HG03571 (cell line): ENCODE results near the gene PEX1.
"Not testable (repeated sequence)": the region's sequence is repeated elsewhere in the genome, so short reads cannot be mapped to it uniquely, and the experiment has no call there.

Source experiments
- ATAC-seq: cut with Tn5 transposase; IDR thresholded peaks from one replicate; pipeline ENCODE4 v1.9.1; 2021; ENCODE audit not compliant: unreplicated experiment

Gene PEX1

DNA sequence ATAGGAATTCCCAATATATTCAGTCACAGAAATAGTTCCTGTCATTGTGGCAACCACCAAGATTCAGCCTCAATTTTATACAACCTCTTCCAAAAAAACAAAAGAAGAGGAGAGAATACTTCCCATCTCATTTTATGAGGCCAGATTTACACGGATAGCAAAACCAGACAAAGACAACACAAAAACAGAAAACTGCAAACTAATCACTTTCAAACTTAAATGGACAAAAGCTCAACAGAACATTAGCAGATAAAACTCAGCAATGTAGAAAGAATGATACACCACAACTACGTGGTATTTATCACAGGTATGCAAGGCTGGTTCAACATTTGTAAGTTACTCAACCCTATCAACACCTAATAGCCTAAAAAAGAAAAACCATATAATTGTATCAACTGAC is 22.0 kb downstream of the PEX1 start:
- ATAC-seq, result no peak

DNA sequence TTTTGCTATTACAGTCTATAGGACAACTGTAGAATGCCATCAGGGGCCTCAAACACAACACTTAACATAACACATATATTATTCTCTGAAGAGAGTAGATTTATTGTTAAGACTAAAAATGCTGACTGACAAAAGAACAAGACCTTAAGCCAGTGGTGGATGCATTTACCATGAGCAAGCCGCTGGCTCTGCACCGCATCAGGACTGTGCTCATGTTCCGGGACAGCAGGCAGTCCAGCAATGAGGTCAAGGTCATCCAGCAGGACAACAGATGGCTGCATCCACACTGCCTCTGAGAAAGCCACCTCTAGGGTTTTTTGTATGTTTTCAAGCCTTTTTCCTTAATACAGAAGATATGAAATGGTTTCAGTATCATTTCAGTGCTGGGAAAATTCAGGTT is 23.8 kb downstream of the PEX1 start:
- no peak for ATAC-seq

- ATAC-seq, result no peak
These were observed 24.6 kb downstream of the PEX1 start for GRCh38 chr7:92503767-92504166.

DNA sequence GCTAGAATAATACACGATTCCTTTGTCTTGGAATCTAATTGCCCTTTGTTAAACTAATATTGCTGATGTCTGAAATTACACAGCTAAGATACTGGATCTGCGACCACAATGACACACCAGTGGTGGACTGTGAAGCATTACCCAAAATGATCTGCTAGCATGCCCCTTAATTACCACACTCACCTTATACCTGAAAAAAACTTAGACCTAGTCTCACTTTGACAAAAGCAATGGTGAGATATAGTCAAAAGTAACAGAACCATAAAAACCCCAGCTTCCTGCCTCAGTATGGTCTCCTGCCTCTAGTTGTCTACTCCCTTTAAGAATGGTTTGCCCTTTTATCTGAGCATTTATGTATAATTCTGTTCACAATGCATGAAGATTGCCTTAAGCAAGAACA is 29.8 kb downstream of the PEX1 start:
- no peak for ATAC-seq

DNA sequence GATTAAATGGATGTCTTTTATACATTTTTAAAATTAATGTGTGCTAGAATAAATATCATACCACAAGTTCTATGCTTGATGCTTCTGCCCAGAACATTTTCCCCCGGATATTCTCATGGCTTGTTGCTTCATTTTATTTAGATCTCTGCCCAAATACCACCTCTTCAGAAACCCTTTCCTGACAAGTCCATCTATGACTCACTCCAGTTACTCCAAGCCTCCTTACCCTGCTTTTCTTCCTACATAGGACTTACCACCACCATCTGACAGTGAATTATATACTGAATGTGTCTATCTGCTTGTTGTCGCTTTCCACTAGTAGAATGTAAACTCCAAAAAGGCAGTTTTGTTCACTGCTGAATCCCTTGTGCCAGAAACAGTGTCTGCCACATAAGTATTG is 31.4 kb downstream of the PEX1 start:
- no peak for ATAC-seq

GRCh38 chr7:92489634-92490033 is 38.7 kb downstream of the PEX1 start:
- ATAC-seq, result no peak

DNA sequence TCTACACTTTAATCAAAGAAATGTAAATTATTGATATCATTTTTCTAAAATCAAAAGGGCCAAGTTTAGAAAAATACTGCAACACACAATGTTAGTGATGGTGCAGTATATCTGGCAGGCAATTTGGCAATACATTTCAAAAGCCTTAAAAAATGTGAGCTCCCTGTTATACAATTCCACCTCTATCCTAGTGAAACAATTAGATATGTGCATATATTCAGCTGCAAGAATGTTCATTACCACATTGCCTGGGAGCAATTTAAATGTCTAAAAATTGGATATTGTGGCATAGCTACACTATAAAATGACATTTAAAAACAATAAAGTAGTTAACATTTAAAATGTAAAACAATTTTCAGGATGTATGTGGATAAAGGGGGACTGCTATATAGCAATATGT is 40.5 kb downstream of the PEX1 start:
- ATAC-seq, result no peak

GRCh38 chr7:92485974-92486373 is 42.3 kb downstream of the PEX1 start:
- ATAC-seq, result no peak

DNA sequence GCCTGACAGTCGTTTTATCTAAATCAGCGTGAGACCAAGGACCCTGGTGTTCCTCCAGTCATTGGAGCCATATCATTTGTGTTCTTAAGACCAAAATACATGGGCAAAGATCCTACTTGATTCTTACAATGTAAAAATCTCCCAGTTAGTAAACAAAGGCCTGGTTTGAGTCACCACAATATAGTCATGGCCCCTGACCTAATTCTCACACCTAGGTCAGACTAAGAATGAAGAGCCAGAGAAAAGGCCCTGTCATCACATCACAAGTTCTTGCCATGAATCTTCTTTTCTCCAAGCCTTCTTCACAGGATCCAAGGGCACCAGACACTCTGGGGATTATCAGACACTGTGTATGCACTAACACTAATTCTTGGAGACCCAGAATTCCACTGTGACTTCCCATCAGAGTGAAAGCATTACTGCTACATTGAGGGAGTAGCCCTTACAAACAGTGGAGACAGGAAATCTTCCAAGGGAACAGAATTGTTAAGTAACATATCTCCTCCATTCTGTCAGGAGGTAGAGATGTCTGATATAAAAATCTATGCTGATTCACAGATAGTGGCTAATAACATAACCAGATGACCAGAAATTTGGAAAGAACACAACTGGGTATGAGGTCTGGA is 42.9 kb downstream of the PEX1 start:
- ATAC-seq, result no peak

DNA sequence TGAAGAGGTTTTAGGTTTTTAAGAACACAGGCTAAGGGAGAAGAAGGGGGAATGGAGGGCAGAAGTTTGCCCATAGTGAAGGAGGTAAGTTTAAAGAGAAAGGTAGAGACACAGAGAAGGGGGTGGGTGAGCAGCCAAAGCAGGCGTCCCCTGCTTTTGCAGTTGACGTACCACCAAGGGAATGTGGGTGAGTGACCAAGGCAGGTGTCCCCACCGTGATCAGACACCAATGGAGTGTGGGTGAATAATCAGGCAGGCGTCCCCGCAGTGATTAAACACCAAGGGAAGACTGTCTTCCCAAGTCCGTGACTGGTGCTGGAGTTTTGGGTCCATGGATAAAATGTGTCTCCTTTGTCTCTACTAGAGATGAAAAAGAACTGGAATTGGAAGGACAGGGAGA is 44.1 kb downstream of the PEX1 start:
- ATAC-seq, result not testable (repeated sequence)

DNA sequence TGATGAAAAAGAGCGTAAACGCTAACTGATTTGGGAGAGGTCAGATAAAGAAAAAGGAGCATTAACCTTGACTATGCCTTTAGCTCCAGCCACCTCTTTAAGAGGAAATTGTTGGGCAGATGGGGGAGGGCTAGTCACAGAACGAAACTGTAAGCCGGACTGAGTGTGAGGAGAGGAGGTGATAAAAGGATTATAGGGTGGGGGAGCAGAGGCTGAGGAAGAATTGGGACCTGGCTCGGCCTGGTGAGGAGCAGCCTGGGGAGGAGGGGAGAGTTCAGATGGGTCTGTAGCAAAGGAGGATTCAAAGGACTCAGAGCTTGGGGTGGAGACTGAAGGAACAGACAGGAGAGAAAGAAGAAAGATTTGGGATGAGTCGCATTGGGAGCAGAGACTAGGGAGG is 44.7 kb downstream of the PEX1 start:
- not testable (repeated sequence) for ATAC-seq

DNA sequence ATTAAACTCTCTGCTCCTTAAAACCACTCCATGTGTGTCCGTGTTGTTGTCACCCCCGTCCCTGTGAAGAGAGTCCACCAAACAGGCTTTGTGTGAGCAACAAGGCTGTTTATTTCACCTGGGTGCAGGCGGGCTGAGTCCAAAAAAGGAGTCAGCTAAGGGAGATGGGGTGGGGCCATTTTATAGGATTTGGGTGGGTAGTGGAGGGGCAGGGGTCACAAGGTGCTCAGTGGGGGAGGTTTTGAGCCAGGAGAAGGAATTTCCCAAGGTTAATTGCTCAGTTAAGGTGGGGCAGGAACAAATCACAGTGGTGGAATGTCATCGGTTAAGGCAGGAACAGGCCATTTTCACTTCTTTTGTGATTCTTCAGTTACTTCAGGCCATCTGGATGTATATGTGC is 49.2 kb downstream of the PEX1 start:
- ATAC-seq, result not testable (repeated sequence)

DNA sequence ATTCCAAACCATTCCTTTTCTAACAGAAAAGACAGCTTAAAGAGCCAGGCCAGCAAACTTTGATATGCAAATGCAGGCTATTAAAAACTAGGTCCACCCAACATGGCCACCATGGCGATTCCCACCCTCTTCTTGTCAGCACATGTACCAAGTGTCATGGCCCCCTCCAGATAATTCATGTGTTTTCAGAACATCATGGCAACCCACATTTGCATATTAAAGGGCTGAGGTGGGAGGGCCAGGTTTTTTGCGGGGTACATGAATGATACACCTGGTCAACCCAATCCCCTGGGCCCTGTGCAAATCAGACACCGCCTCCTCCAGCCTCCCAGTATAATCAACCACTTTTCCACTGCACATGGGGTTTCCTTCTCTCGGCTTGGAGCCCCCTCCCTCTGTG is 49.6 kb downstream of the PEX1 start:
- no peak for ATAC-seq

GRCh38 chr7:92478095-92478494 is 50.2 kb downstream of the PEX1 start:
- ATAC-seq, result no peak

DNA sequence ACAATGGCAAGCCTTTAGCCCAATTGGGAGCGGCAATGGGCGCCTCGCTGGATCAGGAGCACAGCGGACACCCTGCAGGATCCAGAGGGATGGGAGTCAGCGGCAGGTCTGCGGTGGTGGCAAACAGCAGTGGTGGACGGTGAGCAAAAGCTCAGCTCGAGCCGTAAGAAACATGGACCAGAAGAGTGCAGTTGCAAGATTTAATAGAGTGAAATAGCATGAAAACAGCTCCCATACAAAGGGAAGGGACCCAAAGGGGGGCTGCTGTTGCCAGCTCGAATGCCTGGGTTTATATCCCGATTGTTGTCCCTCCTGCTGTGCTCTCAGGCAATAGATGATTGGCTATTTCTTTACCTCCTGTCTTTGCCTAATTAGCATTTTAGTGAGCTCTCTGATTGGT is 50.6 kb downstream of the PEX1 start, which contains the start of gene ERVW-1:
TSS of gene ERVW-1 (minus strand) at position 266 of the 400 bp plus-strand sequence. CDS start 7,565 bp downstream, outside the sequence.
- ATAC-seq, result not testable (repeated sequence)

- ATAC-seq, result not testable (repeated sequence)
These were observed 52.3 kb downstream of the PEX1 start for GRCh38 chr7:92475851-92476590.

DNA sequence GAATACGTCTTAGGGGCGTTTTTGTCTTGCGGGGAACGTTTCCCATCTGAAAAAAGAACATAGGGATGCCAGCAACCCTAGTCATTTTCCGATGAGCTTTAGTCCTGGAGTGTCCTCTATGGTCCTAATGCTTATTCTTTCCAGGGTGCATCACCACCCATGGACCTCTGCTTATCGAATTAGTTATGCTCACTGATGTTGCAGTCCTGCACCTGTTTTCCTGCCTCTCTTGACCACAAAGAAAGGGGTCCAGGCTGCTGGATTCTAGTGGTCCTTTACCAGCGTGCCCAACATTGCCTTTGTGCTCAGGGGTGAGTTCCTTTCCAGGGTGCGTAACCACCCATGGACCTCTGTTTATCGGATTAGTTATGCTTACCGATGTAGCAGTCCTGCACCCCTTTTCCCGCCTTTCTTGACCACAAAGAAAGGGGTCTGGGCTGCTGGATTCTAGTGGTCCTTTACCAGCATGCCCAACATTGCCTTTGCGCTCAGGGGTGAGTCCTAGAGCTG is 53.0 kb downstream of the PEX1 start:
- ATAC-seq, result not testable (repeated sequence)

DNA sequence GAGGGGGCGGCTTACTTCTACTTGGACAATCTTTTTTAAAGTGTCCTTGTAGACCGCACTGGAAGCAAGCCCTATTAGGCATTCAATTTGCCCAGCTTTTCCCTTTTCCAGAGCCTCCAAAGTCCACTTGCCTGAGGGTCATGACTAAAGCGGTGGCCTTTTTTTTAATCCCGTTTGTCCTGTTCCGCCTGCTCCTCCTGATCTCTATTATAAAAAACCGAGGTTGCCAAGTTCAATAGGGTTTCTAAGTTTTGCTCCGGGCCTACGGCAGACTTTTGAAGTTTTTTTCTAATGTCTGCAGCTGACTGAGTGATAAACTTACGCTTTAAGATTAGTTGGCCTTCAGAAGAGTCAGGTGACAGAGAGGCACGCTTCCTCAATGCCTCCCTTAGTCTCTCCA is 54.3 kb downstream of the PEX1 start:
- ATAC-seq, result not testable (repeated sequence)

DNA sequence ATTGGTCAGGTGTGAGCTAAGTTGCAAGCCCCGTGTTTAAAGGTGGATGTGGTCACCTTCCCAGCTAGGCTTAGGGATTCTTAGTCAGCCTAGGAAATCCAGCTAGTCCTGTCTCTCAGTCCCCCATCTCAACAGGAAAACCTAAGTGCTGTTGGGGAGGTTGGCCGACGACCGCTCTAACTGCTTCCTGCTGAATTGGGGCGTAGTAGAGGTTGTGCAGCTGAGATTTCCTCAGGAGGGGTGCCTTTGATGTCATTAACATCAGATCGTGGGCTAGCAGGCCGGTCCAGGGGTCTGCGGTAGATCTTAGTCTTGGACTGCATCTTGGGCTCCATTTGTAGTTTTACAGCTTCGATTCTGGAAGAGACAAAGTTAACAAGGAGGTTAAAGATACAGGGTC is 59.7 kb downstream of the PEX1 start:
- ATAC-seq, result not testable (repeated sequence)

DNA sequence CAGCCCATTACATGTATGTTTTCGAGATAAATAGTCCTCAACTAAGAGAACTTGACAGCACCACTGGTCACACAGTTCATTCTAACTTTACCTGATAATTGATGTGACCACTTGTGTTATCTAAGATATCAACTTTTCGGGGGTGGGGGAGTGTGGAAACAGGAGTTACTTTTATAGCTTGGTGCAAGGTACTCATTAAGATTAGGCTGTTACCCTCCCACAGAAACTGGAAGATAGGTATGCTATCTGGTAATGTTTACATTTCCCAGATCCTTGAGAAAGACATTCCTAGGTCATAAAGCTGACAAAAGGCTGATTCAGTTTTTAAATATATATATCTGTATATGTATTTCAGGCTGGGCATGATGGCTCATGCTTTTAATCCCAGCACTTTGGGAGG is 61.6 kb downstream of the PEX1 start:
- no peak for ATAC-seq

- no peak for ATAC-seq
These were observed 63.8 kb downstream of the PEX1 start for GRCh38 chr7:92464515-92464914.

GRCh38 chr7:92462560-92462959 is 65.8 kb downstream of the PEX1 start:
- no peak for ATAC-seq
